NCI-H526 treated with DMSO at 0.1 percent for 48 hours (cell line): ENCODE measurements around the gene SMAD5.

ENCODE experiments used
- DNase-seq: peaks from one replicate; lab custom pipeline; 2025; lab: John Stamatoyannopoulos, UW

Gene SMAD5

DNA sequence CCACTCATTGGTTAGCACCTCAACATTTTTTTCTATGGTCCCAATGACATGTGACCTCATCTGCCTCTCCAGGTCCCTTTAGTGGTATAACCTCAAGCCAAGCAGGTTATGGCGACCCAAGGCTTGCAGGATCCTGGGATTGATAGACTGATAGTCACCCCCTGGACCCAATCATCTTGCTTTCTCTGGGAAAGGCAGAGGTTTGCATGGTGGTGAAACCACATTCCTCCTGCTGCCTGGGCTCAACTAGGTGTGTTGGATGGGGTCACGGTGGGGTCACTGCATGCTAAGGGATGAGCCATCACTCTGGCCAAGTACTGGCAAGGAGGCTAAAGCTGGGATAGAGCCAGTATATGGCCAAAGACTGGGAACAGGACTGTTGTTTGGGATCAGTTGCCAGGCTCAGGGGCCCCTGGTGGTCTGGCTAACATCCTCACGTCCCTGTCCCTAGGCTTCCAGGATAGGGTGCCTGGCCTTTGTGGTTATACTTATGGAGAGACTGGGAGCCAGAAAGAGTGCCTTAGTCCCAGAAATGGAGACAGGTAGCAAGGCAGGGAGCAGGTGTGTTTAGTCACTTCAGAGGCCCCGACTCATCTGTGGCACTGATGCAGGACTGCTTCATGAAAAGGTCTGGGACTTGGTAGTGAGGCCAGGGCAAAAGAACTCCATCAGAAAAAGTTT, 65.0 kb downstream of the SMAD5 start:
- no peak for DNase-seq

DNA sequence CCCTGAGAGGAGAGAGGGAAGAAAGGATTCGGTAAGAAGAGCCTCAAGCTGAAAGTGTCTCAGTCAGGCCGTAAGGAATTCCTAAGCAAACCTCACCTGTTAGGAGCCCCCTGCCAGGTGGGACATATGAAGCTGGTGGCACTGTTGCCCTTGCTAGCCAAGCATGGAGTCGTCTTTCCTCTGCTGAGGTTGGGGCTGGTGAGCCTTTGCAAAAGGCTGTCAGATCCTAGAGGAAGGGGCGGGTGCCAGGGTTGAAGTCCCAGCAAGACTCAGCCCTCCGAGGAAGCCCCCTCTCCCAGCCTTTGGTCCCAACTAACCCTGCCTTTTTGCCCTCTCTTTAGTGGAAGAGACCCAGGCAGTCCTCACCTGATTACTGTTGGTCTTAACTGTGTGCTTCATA, 65.8 kb downstream of the SMAD5 start:
- DNase-seq = no peak

DNA sequence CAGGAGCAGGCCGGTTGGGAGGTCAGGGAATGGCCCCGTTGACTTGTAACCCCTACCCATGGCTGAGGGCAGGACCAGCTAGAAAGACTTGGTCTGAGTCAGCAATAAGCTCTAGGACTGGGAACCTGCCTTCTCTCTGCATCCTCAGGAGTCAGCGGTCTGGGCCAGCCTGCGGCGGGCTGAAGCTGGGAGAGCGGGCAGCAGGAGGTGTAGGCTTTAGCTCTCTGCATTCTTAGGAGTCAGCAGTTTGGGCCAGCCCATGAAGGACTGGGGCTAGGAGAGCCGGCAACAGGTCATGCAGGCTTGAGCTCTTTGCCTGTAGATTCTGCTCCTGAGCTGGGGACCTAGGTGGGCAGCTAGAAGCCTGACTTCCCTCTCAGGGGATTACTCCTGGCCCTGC, 66.8 kb downstream of the SMAD5 start:
- no peak for DNase-seq

DNA sequence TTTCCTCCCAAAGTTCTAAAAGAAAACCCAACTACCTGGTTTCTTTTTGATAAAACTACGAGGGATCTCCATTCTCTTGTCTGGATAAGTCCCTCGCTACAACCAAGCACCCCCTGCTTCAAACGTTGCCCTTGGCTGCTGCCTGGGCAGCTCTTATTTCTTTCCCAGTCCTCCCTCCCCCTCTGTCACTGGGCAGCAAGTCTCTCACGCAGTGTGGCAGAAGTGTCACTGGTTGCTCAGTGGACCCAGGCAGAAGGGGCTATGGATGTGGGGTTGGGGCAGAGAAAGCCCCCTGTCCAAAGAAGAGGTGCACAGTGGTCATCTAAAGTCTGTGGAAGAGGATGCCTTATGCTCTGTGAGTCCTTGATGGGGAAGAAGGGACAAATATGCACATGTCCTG, 67.5 kb downstream of the SMAD5 start:
- no peak for DNase-seq

DNA sequence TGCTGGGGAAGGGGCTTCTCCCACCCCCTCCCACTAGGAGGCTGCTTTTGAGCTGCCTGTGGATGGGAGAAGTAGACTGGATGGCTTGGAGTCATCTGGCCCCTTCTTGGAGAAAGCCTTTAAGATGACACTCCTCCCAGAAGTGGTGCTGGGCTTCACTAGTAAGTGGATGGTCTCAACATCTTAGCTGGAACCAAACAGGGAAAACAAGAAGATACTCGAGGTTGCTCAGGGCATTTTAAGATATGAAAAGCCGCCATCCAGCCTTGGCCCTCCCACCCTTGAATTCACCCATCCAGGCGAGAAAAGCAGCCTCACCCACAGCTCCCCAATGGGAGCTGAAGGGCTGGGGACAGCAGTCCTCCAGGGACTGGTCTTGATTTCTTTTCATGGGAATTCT, 68.1 kb downstream of the SMAD5 start:
- DNase-seq = no peak

DNA sequence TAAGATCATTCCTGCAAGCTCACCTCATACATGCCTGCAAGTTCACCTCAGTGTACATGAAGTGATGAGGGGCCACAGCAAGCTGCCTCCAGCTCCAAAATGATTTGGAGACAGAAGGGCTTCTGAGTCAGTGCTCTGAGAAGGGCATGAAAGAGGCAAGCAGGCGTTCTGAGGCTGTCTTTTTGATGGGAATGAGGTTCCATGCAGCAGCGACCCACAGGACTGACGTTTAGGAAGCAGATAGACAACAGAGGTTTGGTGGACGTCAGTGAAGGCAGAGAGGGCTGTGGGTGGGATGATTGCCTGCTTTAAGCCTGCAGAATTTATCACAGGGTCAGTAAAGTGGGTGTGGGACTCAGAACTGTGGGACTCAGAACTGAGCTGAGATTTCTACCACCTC, 69.2 kb downstream of the SMAD5 start:
- no peak for DNase-seq

DNA sequence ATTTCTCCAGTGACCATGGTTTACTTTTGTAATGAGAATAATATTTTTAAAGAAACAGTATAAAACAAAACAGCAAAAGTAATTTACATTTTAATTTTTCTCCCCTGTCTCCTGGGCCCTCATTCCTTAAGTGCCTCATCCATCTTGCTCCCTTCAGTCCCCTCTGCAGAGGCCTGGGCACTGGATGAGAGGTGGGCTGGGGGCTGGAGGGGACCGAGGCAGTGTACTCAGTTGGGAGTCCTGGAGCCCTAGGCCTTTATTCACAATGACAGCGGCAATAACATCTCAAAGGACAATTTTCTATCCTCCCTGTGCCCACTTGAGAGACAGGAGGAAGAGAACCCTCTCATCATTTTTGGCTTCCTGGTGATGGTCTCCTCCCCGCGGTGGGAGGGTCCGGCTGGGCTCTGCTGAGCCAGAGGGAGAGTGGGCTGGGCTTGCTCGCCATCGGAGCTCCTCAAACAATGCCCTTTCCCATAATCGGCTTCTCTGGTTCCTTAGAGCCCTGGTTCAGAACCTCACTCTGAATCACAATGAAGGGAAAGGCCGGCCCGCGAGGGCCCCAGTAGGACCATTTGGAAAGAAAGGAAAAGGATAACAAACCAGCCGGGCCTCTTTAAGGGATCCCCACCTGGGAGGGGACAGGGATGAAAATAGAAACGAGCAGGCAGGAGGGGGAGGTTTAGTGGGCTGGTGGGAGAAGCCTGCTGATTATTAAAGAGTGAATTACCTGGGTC, 70.0 kb downstream of the SMAD5 start:
- no peak for DNase-seq

DNA sequence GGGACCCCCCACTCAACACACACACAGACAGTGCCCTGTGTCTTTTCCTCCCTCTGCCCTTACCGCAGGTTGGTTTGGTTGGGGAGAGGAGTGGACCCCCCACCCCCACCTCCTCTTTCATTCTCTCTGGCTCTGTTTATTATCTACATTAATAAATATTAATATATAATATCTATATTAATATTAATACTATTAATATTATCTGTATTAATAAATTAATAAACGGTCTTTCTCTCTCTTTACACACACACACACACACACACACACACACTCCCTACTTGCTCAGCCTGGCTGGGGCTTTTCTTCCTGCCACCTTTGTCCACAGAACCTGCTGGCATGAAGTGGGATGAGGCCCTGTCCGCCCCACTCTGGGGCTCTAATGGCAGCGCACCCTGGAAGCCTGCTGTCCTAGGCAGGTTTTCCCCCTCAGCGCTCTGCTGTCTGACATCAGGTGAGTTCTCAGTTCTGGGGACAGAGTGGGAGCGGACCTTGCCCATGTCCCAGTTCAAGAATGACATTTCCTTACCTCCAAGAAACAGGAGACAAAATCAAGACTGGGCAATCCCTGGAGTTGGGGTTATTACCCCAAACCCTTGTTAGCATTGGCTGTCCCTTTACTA, 70.8 kb downstream of the SMAD5 start:
- DNase-seq = no peak

DNA sequence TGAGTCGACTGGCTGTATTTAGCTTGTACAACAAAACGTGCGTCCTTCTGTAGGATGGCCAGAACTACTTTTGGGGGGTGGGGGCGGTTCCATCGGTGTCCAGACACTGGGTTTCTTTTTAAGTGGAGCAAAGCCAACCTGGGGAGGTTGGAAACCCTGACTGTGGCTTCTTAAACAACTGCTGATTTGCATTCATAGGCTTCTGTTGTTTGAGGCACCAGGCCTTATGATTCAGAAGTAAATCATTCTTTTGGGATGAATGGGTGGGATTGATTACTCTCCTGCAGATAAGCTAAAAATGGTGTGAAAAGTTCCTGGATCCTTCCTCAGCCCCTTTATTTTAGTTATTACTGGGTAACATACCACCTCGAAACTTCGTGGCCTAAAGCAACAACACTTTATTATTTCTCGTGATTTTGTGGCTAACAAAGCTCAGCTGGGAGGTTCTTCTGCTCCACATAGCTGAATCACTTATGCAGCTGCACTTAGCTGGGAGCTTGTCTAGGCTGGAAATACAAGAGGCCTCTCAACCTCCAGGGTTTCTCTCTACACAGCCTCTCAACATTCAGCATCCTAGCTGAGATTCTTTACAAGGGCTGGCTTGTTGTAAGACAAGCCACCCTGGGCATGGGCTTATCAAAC, 72.5 kb downstream of the SMAD5 start:
- DNase-seq = no peak

DNA sequence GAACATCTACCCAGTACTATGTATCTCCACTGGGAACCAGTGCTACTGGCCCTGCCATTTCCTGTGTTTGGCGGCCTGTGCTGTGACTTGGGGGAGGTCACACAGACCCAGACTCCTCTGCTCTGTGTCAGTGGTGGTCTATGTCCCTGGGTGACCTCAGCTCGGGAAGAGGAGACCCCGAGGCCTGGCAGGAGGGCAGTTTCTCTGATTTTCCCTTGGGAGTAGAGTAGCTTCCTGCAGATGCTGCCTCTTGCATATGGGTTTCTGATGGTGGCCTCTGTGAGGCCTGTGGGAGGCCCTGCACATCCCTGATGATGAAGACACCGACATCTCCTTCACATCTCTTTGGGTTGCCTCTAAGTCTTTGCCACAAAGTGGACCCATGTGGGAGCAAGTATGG, 73.3 kb downstream of the SMAD5 start:
- DNase-seq = no peak

DNA sequence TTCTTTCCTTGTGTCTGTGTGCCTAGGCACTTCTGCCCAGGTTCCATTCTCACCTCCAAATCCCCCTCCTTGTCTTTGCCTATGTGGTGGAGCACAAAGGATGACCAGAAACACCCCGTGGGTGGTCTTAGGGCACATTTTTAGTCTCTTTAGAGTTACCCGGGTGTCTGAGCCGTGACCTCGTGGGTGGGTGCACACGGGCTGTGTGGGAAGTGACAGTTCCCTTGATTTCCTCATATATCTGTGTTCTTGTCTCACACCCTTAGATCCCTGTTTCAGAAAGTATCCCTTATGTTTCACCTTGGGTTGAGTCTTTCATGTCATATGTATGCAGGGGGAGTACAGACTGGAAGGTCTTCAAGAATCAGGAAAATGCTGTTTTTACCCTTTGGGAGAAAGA, 73.7 kb downstream of the SMAD5 start:
- no peak for DNase-seq

DNA sequence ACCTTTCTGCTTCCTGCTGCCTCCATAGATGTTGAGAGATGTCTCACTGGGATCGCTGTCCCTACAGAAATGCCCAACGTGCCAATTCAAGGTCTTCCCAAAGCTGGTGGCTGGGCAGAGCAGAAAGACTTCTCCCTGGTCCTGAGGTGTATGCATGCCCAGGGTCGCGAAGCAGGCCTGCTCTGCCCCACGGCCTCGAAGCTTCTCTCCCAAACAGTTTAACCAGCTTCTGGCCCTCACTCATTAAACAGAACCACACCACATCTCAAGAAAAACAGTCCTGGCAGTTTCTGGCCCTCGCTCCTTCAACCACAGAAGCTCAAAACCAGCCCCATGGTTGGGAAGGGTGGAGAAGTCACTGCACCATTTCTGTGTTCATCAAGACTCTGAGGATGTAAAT, 75.0 kb downstream of the SMAD5 start:
- DNase-seq = no peak

DNA sequence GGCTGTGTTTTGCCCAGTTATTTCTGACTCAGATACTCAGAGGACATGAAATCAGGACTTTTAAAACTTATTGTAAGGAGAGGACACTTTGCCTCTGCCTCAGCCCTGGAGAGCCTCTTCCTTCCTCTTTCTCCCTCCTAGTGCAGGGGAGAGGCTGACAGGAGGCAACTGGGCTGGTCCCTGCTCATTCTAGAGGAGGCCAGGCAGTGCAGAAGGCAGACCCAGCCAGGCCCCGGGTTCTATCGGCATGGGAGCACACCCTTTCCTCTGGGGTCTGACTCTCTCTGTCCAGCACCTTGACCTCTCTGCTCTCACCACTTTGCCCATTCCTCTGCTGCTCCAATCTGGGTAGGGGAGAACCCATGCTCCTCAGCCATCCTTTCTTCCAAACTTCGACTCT, 76.3 kb downstream of the SMAD5 start:
- DNase-seq = no peak

DNA sequence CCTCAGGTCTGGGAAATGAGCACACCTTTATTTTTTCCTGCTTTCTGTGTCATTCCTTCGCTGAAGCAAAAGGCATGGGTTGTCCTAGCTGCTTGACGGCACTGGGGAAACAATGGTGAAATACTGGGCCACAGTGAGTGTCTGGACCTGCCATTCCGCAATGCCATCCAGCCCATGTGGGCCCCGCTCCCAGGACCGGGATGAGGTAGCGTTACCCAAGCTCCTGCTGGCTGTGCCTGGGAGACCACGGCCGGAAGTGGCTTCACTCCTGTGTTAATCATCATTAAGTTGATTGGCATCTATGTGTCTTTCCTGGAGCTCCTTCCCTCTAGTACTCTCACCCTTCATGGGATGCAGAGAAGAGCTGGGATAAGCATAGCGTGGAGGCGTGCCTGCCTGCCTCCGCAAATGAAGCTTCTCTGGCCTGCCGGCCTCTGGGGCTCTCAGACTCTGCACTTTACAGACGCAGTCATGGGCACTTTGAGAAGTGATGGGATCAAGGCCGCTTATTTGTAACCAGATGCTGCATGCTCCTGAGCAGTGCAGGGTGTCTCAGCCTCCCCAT, 76.8 kb downstream of the SMAD5 start:
- DNase-seq = no peak

DNA sequence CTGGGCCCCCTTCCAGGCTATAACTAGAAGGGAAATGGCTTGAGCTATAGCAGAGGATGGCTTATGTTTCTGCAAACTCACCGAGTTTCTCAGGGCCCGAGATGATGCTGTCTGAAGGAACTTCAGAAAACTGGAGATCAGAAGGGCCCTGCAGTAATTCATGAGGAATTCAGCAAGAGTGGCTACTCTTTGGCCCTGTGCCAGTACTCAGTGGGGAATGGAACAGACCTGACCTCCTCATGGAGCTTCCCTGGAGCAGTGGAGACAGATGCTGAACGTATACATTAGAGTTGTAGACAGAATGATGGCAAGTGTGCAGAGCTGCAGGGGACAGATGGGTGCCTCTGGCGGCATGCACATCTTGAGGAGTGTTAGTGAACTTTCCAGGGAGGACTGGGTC, 77.6 kb downstream of the SMAD5 start:
- no peak for DNase-seq

DNA sequence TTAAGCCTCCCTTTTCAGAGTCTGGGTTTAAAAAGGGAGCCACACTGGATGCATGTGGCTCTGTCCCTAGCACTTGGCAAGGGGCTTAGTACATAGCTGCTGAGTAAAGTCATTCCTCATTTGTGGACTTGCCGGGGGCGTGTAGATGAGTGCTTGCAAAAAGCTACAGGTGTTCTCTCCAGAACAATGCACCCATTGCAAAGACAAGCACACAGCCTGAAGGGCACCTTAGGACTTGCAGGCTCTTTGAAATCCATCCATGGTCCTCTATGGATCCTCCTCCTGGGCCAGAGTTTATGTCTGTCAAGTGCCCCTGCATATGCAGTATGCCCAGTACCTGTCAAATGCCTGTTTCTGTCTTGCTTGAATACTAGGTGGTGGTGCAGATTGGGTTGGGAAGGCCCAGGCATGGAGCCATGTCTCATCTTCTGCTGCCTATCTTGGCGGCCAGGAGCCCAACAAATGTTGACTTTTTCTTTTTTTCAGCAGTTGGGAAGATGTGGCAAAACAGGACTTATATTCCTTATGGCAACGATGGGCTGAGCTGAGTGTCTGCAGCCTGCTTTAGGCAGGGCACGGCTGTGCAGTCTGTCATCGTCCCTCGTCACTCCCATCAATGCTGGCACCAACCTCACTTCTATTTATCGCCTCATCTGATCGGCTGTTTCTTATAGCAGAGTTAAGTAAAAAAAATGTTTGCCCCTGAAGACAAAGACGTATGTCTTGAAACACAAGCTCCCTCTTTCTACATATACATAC, 78.8 kb downstream of the SMAD5 start:
- no peak for DNase-seq

DNA sequence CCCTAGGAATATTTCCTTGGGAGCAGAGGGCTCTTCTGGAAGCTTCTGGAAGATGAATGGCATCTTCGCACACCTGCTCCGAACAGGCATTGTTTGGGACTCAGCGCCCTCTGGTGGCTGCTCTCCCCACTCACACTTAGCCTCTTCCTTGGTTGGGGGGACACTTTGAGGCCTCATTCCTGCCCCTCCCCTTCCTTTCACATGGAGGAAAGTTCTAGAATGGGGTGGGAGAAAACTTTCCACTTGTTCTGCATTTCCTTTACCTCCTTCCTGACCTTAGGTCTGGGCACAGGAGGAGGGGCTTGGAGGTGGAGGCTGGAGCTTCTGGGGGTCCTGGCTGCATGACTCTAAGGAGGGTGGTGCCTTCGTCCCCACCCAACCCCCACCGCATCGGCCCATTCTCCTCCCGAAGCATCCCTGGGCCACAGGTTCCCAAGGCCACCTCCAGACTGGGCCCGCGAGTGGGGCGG, 79.6 kb downstream of the SMAD5 start:
- DNase-seq = peak; percentile 7

DNA sequence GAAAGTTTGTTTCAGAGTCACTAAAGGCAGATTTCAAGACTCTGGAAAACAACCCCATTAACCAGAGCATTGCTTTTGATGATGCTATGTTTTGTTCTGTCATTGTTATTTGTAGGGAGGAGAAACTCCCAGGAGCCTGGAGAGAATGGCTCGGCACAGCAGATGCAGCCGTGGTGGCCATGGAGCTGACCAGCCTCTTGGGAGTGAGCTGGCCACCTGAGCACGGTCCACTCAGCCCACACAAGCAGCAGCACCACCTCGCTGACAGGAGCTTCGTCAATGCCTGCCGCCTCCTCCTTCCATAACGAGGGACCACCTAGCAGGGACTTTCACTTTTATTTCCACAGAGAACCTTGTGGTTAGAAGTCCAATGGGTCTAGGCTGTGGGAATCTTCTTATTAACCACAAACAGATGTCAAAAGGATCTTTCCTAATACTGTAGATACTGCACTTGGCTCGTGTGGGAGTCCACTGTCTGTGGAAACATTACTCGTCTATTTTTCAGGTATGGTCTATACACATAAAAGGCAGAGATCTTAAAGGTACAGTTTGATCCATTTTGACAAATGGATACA, 81.4 kb downstream of the SMAD5 start:
- DNase-seq = no peak

DNA sequence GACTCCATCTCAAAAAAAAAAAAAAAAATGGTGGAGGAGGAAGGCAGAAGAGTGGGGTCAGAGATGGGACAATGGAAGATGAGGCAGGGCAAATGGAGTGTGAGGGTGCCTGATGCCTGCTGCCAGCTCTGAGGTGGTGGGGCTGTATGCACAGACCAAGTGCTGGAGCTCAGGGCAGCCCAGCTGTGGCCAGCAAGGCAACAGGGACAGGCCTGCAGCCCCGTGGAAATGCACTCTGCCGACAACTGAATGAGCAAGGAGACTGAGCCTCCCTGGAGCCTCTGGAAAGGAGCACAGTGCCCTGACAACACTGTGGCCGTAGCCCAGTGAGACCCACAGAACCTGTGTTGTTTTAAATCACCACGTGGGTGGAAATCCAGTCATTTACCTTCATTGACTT, 83.2 kb downstream of the SMAD5 start:
- no peak for DNase-seq

DNA sequence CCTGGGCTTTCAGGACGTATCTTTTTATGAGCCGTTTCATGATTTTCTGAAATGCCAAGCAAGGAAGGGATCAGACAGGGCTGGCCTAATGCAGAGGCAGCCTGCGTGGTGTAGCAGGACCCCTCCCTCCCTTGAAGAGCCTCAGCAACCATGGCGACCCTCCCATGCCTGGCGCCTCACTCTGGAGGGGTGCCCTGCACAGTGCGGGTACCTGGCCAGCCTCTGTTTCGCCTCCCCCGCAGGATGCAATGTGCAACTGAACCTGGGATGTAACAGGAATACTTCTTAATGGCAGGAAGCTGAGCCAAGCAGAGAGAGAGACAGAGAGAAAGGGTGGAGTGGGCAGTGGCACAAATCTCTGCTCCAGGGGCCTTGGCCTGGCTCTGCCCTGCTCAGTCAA, 83.6 kb downstream of the SMAD5 start:
- no peak for DNase-seq

DNA sequence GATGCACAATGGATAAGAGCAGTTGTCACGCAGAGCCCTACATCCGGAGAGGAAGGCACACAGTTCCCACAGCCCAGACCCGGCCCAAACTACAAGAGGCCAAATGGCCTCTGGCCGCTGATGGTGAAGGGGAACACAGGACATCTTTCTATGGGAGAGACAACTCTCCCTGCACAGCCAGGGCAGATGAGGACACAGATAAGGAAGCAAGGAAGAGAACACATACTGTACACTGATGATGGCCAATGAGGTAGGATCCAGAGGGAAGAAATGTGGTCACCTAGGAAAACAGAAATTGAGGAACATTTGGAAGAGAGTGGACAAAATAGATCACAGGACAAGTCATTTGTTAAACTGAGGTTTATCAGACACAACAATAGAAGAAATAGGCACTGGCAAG, 88.7 kb downstream of the SMAD5 start:
- no peak for DNase-seq
